RPMI8226 (cell line): ENCODE results near the gene AGPAT2.
"Not testable (repeated sequence)": the region's sequence is repeated elsewhere in the genome, so short reads cannot be mapped to it uniquely, and the experiment has no call there.

Experiments used
- DNase-seq: peaks from one replicate; pipeline ENCODE4 v3.0.0-alpha.2; 2015

Gene AGPAT2

DNA sequence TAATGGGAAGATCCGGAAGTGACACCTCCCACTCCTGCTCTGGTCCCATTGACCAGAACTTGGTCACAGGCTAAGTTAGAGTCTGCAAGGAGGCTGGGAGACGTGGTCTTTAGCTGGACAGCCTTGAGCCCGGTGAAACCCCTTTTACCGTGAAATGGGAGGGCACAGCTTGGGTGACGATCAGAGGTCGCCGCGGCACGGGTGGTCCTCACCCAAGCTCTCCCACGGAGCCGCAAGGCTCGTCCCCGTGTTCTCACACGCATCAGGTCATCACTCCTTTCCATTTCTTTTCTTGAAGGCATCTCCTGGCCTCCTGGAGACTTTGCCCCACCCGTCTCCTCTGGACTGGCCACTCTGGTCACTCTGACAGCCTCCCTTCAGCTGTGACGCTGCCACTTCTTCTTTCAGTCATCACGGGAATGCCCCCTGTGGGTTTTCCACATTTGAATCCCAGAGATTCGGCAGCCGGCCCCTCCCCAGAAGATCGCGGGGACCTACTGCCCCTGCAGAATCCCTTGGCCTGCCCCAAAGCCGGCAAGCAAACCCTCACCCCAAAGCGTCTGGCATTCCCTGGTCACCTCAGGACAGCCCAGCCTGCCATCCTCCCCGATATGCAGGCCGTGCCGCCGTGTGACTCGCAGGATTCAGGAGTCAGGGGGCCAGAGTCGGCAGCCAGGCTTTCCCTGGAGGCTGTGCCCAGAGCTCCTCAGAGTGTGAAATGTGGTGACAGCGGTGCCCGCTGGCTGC, 43.5 kb downstream of the AGPAT2 start:
- no peak for DNase-seq

DNA sequence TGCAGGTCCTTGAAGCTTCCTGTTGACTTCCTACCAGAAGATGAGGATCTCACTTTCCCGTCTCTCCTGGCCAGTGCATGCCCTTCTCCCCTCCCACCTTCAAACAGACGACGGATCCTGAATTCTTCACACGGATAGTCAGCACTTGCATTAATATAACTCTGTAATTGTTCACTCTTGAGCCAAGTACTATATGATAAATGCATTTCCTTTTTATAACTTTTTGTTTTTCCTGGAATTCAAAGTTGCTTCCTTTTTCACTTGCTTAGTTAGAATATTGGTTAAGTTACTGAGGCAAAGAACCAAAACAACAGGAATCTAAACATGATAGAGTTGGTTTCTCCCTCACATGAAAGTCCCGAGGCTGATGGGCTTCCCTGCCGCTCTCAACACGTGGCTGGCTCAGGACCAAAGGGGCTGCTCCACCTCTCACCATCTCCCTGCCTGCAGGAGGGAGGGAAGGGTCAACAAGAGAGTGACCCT, 44.8 kb downstream of the AGPAT2 start:
- no peak for DNase-seq

- DNase-seq = no peak
Observed at GRCh38 chr9:136640171-136641111, 46.8 kb downstream of the AGPAT2 start.

DNA sequence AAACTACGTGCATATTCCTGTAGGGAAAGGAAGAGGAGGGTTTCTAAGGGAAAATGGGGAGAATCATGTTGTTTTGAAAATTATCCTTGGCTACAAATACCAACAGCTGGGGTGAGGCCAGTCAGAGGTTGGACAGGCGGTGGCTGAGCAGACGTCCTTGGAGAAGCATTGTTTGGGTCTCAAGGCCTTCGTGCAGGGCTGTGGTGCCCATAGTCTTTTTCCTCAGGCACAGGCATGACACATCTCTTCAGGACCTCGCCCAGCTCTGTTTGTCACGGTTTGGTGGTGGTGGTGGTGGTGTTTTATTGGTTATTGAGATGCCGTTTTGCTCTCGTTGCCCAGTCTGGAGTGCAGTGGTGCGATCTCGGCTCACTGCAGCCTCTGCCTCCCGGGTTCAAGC, 52.4 kb downstream of the AGPAT2 start:
- DNase-seq = no peak

DNA sequence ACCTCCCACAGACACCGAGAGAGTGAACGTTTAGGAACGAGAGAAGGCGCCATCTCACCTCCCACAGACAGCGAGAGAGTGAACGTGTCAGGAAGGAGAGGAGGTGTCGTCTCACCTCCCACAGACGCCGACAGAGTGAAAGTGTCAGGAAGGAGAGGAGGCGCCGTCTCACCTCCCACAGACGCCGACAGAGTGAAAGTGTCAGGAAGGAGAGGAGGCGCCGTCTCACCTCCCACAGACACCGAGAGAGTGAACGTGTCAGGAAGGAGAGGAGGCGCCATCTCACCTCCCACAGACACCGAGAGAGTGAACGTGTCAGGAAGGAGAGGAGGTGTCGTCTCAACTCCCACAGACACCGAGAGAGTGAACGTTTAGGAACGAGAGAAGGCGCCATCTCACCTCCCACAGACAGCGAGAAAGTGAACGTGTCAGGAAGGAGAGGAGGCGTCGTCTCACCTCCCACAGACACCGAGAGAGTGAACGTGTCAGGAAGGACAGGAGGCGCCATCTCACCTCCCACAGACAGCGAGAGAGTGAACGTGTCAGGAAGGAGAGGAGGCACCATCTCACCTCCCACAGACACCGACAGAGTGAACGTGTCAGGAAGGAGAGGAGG, 54.7 kb downstream of the AGPAT2 start:
- DNase-seq = not testable (repeated sequence)

DNA sequence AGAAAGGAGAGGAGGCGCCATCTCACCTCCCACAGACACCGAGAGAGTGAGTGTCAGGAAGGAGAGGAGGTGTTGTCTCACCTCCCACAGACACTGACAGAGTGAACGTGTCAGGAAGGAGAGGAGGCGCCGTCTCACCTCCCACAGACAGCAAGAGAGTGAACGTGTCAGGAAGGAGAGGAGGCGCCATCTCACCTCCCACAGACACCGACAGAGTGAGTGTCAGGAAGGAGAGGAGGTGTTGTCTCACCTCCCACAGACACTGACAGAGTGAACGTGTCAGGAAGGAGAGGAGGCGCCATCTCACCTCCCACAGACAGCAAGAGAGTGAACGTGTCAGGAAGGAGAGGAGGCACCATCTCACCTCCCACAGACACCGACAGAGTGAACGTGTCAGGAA, 55.2 kb downstream of the AGPAT2 start:
- DNase-seq = not testable (repeated sequence)

DNA sequence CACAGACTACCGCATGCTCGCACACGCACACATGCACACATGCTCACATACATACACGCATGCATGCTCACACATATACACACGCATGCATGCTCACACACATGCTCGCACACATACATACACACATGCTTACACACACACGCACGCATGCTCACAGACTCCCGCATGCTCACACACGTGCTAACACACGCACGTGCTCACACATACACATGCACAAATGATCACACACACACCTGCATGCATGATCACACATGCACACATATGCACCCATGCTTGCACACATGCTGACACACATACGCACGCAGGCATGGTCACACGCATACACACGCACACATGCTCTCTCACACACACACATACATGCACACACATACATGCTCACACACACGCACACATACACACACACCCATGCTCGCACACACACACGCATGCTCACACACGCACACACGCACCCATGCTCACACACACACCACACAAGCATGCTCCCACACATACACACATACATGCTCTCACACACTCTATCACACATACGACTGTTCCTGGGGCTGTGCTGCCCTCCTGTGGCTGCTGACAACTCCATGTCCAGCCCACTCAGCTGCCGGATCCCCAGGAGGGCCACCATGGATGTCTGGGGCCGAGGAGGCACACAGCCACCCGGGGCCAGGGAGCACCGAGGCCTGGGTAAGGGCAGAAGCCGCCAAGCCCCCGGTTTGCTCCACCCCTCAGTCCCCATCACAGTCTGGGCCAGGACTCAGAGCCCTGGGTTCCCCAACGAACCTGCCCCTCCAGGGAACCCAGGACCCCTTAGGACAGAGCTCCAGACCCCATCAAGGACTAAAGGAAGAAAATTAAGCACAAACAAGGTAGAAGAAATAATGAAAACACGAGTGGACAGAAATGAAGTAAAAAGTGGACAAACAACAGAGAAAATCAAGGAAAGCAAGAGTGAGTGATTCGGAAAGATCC, 55.9 kb downstream of the AGPAT2 start:
- peak; percentile 86 for DNase-seq

- no peak for DNase-seq
Observed at GRCh38 chr9:136630662-136630992, 56.6 kb downstream of the AGPAT2 start.

DNA sequence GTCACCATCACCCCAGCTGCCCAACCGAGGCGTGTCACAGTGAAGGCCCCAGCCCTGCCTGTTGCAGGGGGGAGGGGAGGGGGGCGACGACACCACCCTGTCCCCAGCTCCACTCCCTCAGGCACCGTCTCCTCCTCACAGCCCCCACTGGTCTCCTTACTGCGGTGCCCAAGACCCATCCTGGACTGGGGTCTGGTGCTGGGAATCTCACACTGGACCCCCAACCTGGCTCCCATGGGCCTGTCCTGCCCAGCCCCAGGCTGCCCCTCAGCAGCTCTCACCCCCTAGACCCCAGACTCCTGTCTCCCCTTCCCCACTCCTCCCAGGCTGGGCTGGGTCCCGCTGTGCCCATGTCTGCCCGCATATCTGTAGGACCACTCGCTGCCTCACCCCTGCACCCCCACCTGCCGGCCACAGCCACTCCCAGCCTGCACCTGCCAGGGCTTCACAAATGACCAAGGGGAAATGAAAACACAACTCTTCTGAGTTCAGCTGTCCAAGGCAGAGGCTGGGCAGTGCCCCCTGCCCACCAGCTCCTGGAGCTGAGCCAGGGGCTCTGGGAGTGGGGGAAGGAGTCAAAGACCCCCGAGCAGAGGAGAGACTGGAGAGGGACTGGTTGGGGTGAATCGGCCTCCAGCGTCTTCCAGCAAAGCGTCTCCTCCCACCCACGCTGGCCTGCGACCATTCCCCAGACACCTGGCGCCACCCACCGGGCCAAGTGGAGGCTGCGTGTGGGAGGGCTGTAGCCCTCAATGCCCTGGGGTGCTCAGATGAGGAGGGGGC, 57.2 kb downstream of the AGPAT2 start:
- peak; percentile 79 for DNase-seq

- DNase-seq = no peak
Observed at GRCh38 chr9:136629001-136629878, 58.0 kb downstream of the AGPAT2 start.

DNA sequence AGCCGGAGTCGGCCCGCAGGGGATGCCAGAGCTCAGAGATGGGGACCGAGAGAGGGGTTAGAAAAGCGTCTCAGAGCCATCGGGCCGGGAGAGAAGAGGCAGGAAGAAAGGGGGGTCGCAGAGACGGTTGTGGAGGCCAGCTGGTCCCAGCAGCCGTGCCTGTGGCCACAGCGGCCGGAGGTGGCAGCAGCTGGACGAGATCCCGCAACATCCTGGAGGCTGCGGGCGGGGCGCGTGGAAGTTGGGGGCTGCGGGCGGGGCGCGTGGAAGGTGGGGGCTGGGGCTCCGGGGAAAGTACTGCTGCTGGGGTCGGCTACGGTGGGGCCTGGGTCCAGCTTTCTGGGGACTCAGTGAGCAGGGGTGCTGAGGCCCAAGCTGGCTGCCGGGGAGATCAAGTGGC, 59.0 kb downstream of the AGPAT2 start:
- DNase-seq = no peak

DNA sequence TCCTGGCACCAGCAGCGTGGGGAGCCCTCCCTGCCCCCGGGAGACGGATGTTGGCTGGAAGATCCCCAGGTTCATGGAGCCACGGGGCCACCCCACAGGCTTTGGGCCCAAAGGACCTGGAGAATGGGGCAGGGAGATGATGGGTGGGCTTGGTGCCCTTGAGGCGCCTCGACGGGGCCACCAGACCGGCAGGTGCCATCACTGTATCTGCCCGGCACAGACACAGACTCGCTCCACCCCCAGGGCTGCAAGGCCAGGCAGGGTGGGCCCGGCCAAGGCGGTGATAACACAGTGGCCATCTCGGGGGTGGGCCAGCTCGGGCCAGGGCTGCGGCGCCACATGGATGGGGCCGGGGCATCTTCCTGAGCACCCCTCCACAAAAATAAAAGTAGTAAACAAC, 59.6 kb downstream of the AGPAT2 start:
- DNase-seq = no peak

DNA sequence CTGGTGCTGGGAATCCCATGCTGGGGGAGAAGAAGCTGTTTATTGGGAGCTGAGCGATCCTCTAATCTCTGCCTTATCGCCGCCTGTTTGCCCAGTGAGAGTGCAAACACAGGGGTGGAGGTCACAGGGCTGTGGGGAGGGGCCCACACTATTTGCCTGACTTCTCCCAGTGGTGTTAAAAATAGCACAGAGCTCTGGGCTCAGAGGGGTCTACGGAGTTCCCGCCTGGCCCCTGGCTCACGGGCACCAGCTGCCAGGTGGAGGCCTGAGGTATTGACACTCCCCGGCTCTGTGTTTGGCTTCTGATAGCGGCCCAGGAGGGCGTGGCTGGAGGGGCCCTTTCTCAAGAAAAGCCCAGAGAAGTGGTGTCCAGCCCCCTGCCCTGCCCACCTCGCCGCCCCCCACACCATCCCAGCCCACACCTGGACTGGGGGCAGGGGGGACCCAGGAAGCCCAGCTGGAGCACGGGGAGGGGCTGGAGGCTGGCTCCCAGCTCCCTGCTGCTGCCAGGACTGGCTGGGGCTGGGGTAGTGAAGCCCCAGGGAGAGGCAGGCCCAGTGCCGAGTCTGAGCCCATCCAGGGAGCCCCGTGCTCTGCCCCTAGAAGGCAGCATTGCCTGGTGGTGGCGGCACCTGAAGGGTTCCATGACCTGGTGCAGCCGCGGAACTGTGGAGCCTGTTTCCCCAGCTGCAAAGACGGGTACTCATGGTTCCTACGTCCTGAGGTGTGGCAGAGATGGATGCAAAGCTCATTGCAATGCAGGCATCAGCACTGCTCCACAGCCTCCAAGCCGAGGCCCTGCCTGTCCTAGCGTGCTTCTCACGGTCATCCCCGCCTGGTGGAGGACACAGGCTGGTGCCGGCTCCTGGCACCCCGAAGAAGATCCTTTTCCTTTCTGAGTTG, 60.3 kb downstream of the AGPAT2 start:
- DNase-seq = peak; percentile 48

GRCh38 chr9:136626066-136626725, 61.1 kb downstream of the AGPAT2 start:
- no peak for DNase-seq

DNA sequence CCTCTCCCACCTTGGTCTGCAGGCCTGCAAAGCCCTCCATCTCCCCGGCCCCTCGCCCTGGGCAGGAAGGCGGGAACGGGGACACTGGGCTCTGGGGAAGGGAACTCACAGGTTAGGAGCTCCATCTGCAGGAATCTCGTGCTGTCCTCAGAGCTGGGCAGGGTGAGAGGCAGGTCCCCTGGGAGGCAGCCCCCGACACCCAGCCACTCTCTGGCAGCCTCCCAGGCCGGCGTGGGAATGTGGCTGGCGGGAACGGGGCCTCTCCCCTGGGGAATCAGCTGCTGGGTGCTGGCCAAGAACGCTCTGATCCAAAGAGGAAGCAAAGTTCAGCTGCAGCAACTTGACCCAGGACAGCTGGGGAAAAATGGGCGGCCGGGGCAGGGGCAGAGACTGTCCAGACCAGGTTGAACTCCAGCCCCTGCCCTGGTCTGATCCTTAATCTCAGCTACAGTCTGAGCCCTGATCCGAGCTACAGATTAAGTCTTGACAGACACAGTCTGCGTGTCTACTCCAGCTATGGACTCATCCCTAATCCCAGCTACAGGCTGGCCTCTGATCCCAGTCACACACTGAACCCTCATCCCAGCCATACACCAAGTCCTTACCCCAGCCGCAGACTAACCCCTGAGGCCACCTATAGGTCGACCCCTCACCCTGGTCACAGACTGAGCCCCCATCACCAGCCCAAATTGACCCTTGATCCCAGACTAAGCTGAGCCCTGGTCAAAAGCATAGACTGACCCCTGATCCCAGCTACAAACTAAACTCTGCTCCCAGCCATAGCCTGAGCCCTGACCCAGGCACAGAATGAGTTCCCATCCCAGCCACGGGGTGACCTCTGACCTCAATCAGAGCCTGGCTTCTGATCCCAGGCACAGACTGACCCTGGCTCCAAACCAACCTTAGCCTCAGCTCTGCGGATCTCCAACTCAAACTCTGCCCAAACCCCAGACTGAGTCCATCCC, 61.9 kb downstream of the AGPAT2 start:
- DNase-seq = no peak

DNA sequence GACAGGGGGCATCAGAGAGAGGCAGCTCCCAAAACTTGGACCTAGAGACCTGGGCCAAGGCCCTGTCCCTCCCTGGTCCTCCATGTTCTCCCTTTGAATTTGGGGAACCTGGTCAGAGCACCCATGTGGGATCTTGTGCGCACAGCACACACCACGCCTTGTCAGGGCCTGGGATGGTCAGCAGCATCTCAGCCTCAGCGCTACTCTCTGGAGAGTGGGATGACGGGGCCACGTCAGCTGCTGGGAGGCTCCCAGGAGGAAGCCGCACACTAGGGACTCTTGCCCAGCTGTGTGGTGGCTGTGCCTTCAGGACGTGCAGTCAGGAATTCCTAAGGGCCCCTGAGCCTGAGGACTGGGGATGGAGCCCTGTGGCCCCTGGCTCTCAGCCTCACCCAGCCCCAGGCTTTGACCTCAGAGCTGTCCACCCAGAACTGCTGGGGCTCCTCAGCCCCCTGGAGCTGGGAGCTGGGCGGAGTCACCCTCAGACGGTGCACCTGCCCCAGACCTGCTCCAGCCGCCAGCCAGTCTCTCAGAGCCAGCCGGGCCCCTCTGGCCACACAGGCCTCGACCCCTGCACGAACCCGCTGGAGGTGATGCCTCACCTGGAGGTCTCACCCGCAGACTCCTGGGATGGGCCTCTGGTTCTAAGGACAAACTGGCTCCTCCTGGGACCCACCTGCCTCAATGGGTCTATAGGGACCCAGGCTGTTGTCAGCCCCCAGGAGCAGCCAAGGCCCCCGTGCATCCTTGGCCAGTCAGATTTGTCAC, 62.9 kb downstream of the AGPAT2 start:
- DNase-seq = no peak

GRCh38 chr9:136623842-136624183, 63.4 kb downstream of the AGPAT2 start:
- no peak for DNase-seq
